SK-N-SH treated with all-trans-retinoic acid at 6 μM for 48 hours (cell line): ENCODE data around the gene VPS41.

Experiments used
- ARNTL ChIP-seq: fragments of 450-650 bp; formaldehyde crosslinking; IDR thresholded peaks from 2 replicates; pipeline ENCODE4 v1.5.0; 2020; ENCODE audit warnings: low read depth, mild to moderate bottlenecking, moderate library complexity, borderline replicate concordance
- BACH2 ChIP-seq: fragments of 250-450 bp; sonication (Bioruptor Pico); IDR thresholded peaks from 2 replicates; pipeline ENCODE4 v1.9.0; 2021; ENCODE audit warnings: mild to moderate bottlenecking, borderline replicate concordance
- OSR1 ChIP-seq: fragments of 250-450 bp; sonication (Bioruptor Pico); IDR thresholded peaks from 2 replicates; pipeline ENCODE4 v1.8.0; 2022; ENCODE audit warnings: moderate library complexity, mild to moderate bottlenecking, inconsistent platforms
- TOX ChIP-seq: fragments of 250-450 bp; sonication (Bioruptor Pico); IDR thresholded peaks from 2 replicates; pipeline ENCODE4 v1.8.0; 2021; ENCODE audit warnings: mild to moderate bottlenecking, moderate library complexity, borderline replicate concordance
- ZC3H10 ChIP-seq: fragments of 250-450 bp; sonication (Bioruptor Pico); IDR thresholded peaks from 2 replicates; pipeline ENCODE4 v1.5.1; 2021; ENCODE audit warnings: mild to moderate bottlenecking, moderate library complexity
- ZNF8 ChIP-seq: fragments of 450-650 bp; formaldehyde crosslinking; IDR thresholded peaks from 2 replicates; pipeline ENCODE4 v1.5.0; 2020; ENCODE audit warnings: mild to moderate bottlenecking, moderate library complexity
- TF ChIP-seq, protein P1 (sequence below): fragments of 250-450 bp; sonication (Bioruptor Pico); IDR thresholded peaks from 2 replicates; pipeline ENCODE4 v1.5.1; 2020; ENCODE audit warnings: low read depth, mild to moderate bottlenecking, moderate library complexity
- TF ChIP-seq, protein P2 (sequence below): fragments of 250-450 bp; sonication (Bioruptor Pico); IDR thresholded peaks from 2 replicates; pipeline ENCODE4 v1.8.0; 2020; ENCODE audit warnings: mild to moderate bottlenecking, moderate library complexity, borderline replicate concordance
- TF ChIP-seq, protein P3 (sequence below): fragments of 250-450 bp; sonication (Bioruptor Pico); IDR thresholded peaks from 2 replicates; pipeline ENCODE4 v1.8.0; 2021; ENCODE audit warnings: low read depth, mild to moderate bottlenecking, moderate library complexity, borderline replicate concordance

DNA sequence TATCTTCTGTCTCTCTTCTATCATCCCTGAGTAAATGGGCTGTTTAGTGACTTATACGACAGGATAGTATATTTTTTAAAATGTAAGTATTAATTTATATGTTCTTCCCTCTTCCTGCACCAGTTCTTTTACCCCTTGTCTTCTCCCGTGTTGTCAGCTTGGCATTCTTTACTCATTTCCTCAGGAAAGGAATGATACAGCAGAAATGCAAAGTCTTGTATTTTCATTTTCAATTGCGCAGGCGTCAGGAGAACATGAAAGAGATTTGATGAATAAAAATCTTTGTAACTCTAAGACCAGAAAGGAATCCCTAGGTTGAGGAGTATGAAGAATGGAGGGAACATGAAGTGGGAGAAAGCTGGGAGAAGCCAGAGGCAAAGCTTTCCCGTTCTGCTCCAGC is 18.8 kb upstream of the VPS41 start:
- TF ChIP-seq, protein P1, sequence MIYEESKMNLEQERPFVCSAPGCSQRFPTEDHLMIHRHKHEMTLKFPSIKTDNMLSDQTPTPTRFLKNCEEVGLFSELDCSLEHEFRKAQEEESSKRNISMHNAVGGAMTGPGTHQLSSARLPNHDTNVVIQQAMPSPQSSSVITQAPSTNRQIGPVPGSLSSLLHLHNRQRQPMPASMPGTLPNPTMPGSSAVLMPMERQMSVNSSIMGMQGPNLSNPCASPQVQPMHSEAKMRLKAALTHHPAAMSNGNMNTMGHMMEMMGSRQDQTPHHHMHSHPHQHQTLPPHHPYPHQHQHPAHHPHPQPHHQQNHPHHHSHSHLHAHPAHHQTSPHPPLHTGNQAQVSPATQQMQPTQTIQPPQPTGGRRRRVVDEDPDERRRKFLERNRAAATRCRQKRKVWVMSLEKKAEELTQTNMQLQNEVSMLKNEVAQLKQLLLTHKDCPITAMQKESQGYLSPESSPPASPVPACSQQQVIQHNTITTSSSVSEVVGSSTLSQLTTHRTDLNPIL (CRISPR knock-in tag) = no peak
- TF ChIP-seq BACH2 (CRISPR knock-in tag) (no peak), ARNTL (CRISPR knock-in tag) (no peak), ZNF8 (CRISPR knock-in tag) (no peak), TOX (no peak), OSR1 (no peak), ZC3H10 (CRISPR knock-in tag) (no peak)
- TF ChIP-seq, protein P2, sequence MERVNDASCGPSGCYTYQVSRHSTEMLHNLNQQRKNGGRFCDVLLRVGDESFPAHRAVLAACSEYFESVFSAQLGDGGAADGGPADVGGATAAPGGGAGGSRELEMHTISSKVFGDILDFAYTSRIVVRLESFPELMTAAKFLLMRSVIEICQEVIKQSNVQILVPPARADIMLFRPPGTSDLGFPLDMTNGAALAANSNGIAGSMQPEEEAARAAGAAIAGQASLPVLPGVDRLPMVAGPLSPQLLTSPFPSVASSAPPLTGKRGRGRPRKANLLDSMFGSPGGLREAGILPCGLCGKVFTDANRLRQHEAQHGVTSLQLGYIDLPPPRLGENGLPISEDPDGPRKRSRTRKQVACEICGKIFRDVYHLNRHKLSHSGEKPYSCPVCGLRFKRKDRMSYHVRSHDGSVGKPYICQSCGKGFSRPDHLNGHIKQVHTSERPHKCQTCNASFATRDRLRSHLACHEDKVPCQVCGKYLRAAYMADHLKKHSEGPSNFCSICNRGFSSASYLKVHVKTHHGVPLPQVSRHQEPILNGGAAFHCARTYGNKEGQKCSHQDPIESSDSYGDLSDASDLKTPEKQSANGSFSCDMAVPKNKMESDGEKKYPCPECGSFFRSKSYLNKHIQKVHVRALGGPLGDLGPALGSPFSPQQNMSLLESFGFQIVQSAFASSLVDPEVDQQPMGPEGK = no peak
- TF ChIP-seq, protein P3, sequence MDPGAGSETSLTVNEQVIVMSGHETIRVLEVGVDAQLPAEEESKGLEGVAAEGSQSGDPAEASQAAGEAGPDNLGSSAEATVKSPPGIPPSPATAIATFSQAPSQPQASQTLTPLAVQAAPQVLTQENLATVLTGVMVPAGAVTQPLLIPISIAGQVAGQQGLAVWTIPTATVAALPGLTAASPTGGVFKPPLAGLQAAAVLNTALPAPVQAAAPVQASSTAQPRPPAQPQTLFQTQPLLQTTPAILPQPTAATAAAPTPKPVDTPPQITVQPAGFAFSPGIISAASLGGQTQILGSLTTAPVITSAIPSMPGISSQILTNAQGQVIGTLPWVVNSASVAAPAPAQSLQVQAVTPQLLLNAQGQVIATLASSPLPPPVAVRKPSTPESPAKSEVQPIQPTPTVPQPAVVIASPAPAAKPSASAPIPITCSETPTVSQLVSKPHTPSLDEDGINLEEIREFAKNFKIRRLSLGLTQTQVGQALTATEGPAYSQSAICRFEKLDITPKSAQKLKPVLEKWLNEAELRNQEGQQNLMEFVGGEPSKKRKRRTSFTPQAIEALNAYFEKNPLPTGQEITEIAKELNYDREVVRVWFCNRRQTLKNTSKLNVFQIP (CRISPR knock-in tag) = no peak
